K562 (cell line): Measurements from ENCODE around the gene PTPN1. TPM values are rescaled to one million over a fixed set of nuclear protein-coding genes. Genes with fewer than 3 reads are reported as not detected.
A peak's percentile ranks its signal among the peaks of the same experiment; 100 is the strongest.

Source experiments
- ARID2 ChIP-seq: fragments of 450-650 bp; IDR thresholded peaks from 2 replicates; pipeline ENCODE4 v1.6.1; 2017; ENCODE audit warnings: antibody characterized with exemption, mild to moderate bottlenecking
- CBX1 ChIP-seq: sonication (generic); IDR thresholded peaks from 2 replicates; pipeline ENCODE4 v1.6.1; 2016; ENCODE audit warnings: antibody characterized with exemption, low read depth, mild to moderate bottlenecking
- DACH1 ChIP-seq: fragments of 450-650 bp; IDR thresholded peaks from 2 replicates; pipeline ENCODE4 v1.6.1; 2018; ENCODE audit not compliant: partially characterized antibody
- EWSR1 ChIP-seq: fragments of 450-650 bp; IDR thresholded peaks from 2 replicates; pipeline ENCODE4 v1.6.1; 2018; ENCODE audit warnings: borderline replicate concordance, mild to moderate bottlenecking, low read depth, moderate library complexity; ENCODE audit not compliant: partially characterized antibody
- ILF3 ChIP-seq: fragments of 450-650 bp; IDR thresholded peaks from 2 replicates; pipeline ENCODE4 v1.6.1; 2018; ENCODE audit warnings: antibody characterized with exemption, mild to moderate bottlenecking, moderate library complexity, borderline replicate concordance
- MEF2D ChIP-seq: conservative IDR thresholded peaks from 2 replicates; pipeline ENCODE4 v1.6.1; 2016; ENCODE audit warnings: low read depth, missing genetic modification characterization, missing compliant biosample characterization
- NR2C1 ChIP-seq, 2 experiments: fragments of 450-650 bp; IDR thresholded peaks; 2 replicates each; pipeline ENCODE4 v1.6.1; 2017; ENCODE audit warnings: mild to moderate bottlenecking in 2 of 2, antibody characterized with exemption in 1 of 2, inconsistent platforms in 1 of 2, missing compliant biosample characterization in 1 of 2, missing genetic modification characterization in 1 of 2
- PHB ChIP-seq: fragments of 250-450 bp; sonication (Bioruptor Pico); IDR thresholded peaks from 2 replicates; pipeline ENCODE4 v1.5.0; 2021
- POLR3A ChIP-seq: IDR thresholded peaks from 2 replicates; pipeline ENCODE4 v1.6.1; 2011; ENCODE audit warnings: borderline replicate concordance, mild to moderate bottlenecking, moderate library complexity; ENCODE audit not compliant: insufficient read length, insufficient read depth; ENCODE audit errors: extremely low read depth
- RBM22 ChIP-seq: fragments of 200-400 bp; formaldehyde crosslinking; IDR thresholded peaks from 2 replicates; pipeline ENCODE4 v1.6.1; 2018; ENCODE audit warnings: low read length, low read depth; ENCODE audit not compliant: poor library complexity, severe bottlenecking
- SOX6 ChIP-seq: fragments of 450-650 bp; IDR thresholded peaks from 2 replicates; pipeline ENCODE4 v1.6.1; 2014; ENCODE audit warnings: mild to moderate bottlenecking
- SRSF7 ChIP-seq: fragments of 200-400 bp; formaldehyde crosslinking; optimal IDR thresholded peaks from 2 replicates; pipeline ENCODE3; 2017; ENCODE audit warnings: mild to moderate bottlenecking, low read depth, low read length
- TFAM ChIP-seq: fragments of 250-450 bp; sonication (Bioruptor Pico); conservative IDR thresholded peaks from 2 replicates; pipeline ENCODE4 v1.5.0; 2021; ENCODE audit warnings: mild to moderate bottlenecking, moderate library complexity
- ZBTB33 ChIP-seq: sonication (generic); formaldehyde crosslinking; IDR thresholded peaks from 2 replicates; pipeline ENCODE4 v1.8.1; 2023; ENCODE audit warnings: mild to moderate bottlenecking, missing genetic modification reagents
- ZC3H4 ChIP-seq: sonication (generic); formaldehyde crosslinking; IDR thresholded peaks from 2 replicates; pipeline ENCODE4 v1.9.0; 2021; ENCODE audit warnings: missing genetic modification reagents, borderline replicate concordance
- ZKSCAN1 ChIP-seq: fragments of 150-350 bp; IDR thresholded peaks from 2 replicates; pipeline ENCODE4 v1.6.1; 2016; ENCODE audit warnings: low read depth, low read length
- ZNF583 ChIP-seq: fragments of 250-450 bp; sonication (Bioruptor Pico); IDR thresholded peaks from 2 replicates; pipeline ENCODE4 v1.4.0; 2020
- ZNF695 ChIP-seq: fragments of 450-650 bp; formaldehyde crosslinking; IDR thresholded peaks from 2 replicates; pipeline ENCODE4 v1.4.0; 2020; ENCODE audit warnings: mild to moderate bottlenecking, moderate library complexity
- ZNF717 ChIP-seq: fragments of 250-450 bp; sonication (Bioruptor Pico); IDR thresholded peaks from 2 replicates; pipeline ENCODE4 v1.5.0; 2021
- polyA plus RNA-seq, 8 experiments: library from polyadenylated mRNA; depleted of rRNA in 4 of 8; stranded (reverse) in 5 of 8; unstranded in 3 of 8; fragments of >200 nt; fragmentation: Nextera tagmentation in 2 of 8; fragmentation: Illumina TruSeq in 1 of 8; extraction: Ambion mirVana in 2 of 8; extraction: Trizol in 1 of 8; gene quantifications; 2 replicates each; pipeline versions ENCODE4 v1.2.1 to v1.2.3, GENCODE V29; 2011 to 2014; ENCODE audit warnings: inconsistent platforms in 1 of 8, missing spikeins in 1 of 8
- total RNA-seq, 7 experiments: library from RNA; depleted of rRNA in 6 of 7; stranded (reverse); fragments of >200 nt in 6 of 7; fragmentation: Illumina TruSeq in 2 of 7; extraction: Trizol in 2 of 7; gene quantifications; 2 replicates each; pipeline versions ENCODE4 v1.2.1 to v1.2.3, GENCODE V29; 2011 to 2021; ENCODE audit warnings: low replicate concordance in 1 of 7
- TF ChIP-seq, protein P1 (sequence below): sonication (generic); formaldehyde crosslinking; IDR thresholded peaks from 2 replicates; pipeline ENCODE4 v1.5.0; 2020; ENCODE audit warnings: missing genetic modification reagents
- TF ChIP-seq, protein P2 (sequence below): sonication (generic); formaldehyde crosslinking; IDR thresholded peaks from 2 replicates; pipeline ENCODE4 v1.8.1; 2023; ENCODE audit warnings: mild to moderate bottlenecking, missing genetic modification reagents

The PTPN1 gene
- total and polyA plus RNA-seq, 9 of the 15 experiments (the other 6 are each of a cell fraction or from before 2014, with no cell fraction given), result 11.0 to 85.3 (median 54.0) TPM

- TF ChIP-seq ZC3H4 (CRISPR knock-in tag) (no peak), POLR3A (no peak), ZBTB33 (CRISPR knock-in tag) (peak; percentile 89), ZNF583 (no peak), ZNF695 (no peak), NR2C1 (IDR thresholded peaks at IDR 0.05) (no peak), NR2C1 (tag; IDR thresholded peaks at IDR 0.05) (no peak), DACH1 (no peak), PHB (CRISPR knock-in tag) (no peak), CBX1 (no peak), SRSF7 (no peak), RBM22 (peak; percentile 69), ZNF717 (CRISPR knock-in tag) (no peak), ZKSCAN1 (peak; percentile 96), SOX6 (no peak), EWSR1 (peak; percentile 8), MEF2D (no peak), ARID2 (no peak), ILF3 (no peak), TFAM (CRISPR knock-in tag) (no peak)
- TF ChIP-seq, protein P1, sequence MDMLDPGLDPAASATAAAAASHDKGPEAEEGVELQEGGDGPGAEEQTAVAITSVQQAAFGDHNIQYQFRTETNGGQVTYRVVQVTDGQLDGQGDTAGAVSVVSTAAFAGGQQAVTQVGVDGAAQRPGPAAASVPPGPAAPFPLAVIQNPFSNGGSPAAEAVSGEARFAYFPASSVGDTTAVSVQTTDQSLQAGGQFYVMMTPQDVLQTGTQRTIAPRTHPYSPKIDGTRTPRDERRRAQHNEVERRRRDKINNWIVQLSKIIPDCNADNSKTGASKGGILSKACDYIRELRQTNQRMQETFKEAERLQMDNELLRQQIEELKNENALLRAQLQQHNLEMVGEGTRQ (CRISPR knock-in tag), result no peak
- TF ChIP-seq, protein P2, sequence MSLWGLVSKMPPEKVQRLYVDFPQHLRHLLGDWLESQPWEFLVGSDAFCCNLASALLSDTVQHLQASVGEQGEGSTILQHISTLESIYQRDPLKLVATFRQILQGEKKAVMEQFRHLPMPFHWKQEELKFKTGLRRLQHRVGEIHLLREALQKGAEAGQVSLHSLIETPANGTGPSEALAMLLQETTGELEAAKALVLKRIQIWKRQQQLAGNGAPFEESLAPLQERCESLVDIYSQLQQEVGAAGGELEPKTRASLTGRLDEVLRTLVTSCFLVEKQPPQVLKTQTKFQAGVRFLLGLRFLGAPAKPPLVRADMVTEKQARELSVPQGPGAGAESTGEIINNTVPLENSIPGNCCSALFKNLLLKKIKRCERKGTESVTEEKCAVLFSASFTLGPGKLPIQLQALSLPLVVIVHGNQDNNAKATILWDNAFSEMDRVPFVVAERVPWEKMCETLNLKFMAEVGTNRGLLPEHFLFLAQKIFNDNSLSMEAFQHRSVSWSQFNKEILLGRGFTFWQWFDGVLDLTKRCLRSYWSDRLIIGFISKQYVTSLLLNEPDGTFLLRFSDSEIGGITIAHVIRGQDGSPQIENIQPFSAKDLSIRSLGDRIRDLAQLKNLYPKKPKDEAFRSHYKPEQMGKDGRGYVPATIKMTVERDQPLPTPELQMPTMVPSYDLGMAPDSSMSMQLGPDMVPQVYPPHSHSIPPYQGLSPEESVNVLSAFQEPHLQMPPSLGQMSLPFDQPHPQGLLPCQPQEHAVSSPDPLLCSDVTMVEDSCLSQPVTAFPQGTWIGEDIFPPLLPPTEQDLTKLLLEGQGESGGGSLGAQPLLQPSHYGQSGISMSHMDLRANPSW (CRISPR knock-in tag), result no peak
Measured at GRCh38 chr20:50580016-50580747, 70.0 kb downstream of the PTPN1 start (continued).
